Keratinocyte (primary cell): ENCODE measurements around the gene TCTN2. TPM values are rescaled to one million over a fixed set of nuclear protein-coding genes. Genes with fewer than 3 reads are reported as not detected.

ENCODE experiments used
- DNase-seq: peaks from one replicate; pipeline ENCODE4 v3.0.0-alpha.2; 2011; ENCODE audit warnings: low read depth, missing footprints, low spot score
- FAIRE-seq: peaks from 2 replicates; lab custom pipeline; 2011; peaks lifted over from hg19 to GRCh38; lab: Jason Lieb, UNC
- H2AFZ ChIP-seq: 2 replicates; pipeline ENCODE4 v1.6.0; 2012; ENCODE audit warnings: low read length, control low read depth, inconsistent platforms; ENCODE audit not compliant: control insufficient read depth
- H3K27ac ChIP-seq: 2 replicates; pipeline ENCODE4 v1.5.1; 2011; ENCODE audit warnings: low read length; ENCODE audit not compliant: control insufficient read depth, insufficient read depth
- H3K27me3 ChIP-seq: 3 replicates; pipeline ENCODE4 v1.6.0; 2011; ENCODE audit warnings: low read length; ENCODE audit not compliant: control insufficient read depth, insufficient read depth; ENCODE audit errors: extremely low read depth
- H3K36me3 ChIP-seq, 2 experiments: 2 replicates in 1 of 2; 3 replicates in 1 of 2; pipeline ENCODE4 v1.5.1; 2011; ENCODE audit warnings: low read length in 2 of 2, mild to moderate bottlenecking in 1 of 2; ENCODE audit not compliant: control insufficient read depth in 2 of 2, insufficient read depth in 2 of 2; ENCODE audit errors: extremely low read depth in 1 of 2
- H3K4me1 ChIP-seq: 3 replicates; pipeline ENCODE4 v1.5.1; 2011; ENCODE audit warnings: low read length; ENCODE audit not compliant: control insufficient read depth, insufficient read depth; ENCODE audit errors: extremely low read depth
- H3K4me2 ChIP-seq: 3 replicates; pipeline ENCODE4 v1.6.0; 2011; ENCODE audit warnings: low read depth, low read length; ENCODE audit not compliant: control insufficient read depth, insufficient read depth; ENCODE audit errors: extremely low read depth
- H3K4me3 ChIP-seq, 3 experiments: fragments of 200-600 bp in 1 of 3; sonication (generic) in 1 of 3; 2 replicates in 2 of 3; 3 replicates in 1 of 3; pipeline ENCODE4 v1.5.1; 2011 to 2016; ENCODE audit warnings: low read length in 3 of 3, mild to moderate bottlenecking in 3 of 3, control low read depth in 2 of 3, inconsistent platforms in 1 of 3, low read depth in 1 of 3, mixed read lengths in 1 of 3, mixed run types in 1 of 3, moderate library complexity in 1 of 3; ENCODE audit not compliant: control insufficient read depth in 2 of 3, insufficient read depth in 2 of 3; ENCODE audit errors: extremely low read depth in 1 of 3
- H3K79me2 ChIP-seq: 2 replicates; pipeline ENCODE4 v1.6.0; 2012; ENCODE audit warnings: low read length; ENCODE audit not compliant: control insufficient read depth, insufficient read depth
- H3K9ac ChIP-seq: 3 replicates; pipeline ENCODE4 v1.6.0; 2011; ENCODE audit warnings: low read length; ENCODE audit not compliant: control insufficient read depth, insufficient read depth; ENCODE audit errors: extremely low read depth
- H3K9me1 ChIP-seq: 3 replicates; pipeline ENCODE4 v1.6.0; 2011; ENCODE audit warnings: low read length; ENCODE audit not compliant: control insufficient read depth, insufficient read depth; ENCODE audit errors: extremely low read depth
- H3K9me3 ChIP-seq: 2 replicates; pipeline ENCODE4 v1.5.1; 2012; ENCODE audit warnings: low read depth, low read length; ENCODE audit not compliant: control insufficient read depth
- H4K20me1 ChIP-seq: 3 replicates; pipeline ENCODE4 v1.6.0; 2011; ENCODE audit warnings: low read length; ENCODE audit not compliant: control insufficient read depth, insufficient read depth; ENCODE audit errors: extremely low read depth
- EZH2 ChIP-seq: IDR thresholded peaks from one replicate; pipeline ENCODE4 v1.6.1; 2012; ENCODE audit warnings: inconsistent platforms, mild to moderate bottlenecking, low read length, moderate library complexity
- dilution Hi-C: fragments of 300-500 bp; cut with MboI; formaldehyde crosslinking; loops from one replicate; pipeline ENCODE4 v1.7.0; 2020; ENCODE audit warnings: low sequenced_read_pairs; ENCODE audit not compliant: extremely low pct_ligation_motif_present
- polyA plus RNA-seq, 5 experiments: library from polyadenylated mRNA; depleted of rRNA in 3 of 5; stranded (reverse) in 3 of 5; stranded (forward) in 1 of 5; unstranded in 1 of 5; fragments of >200 nt; gene quantifications; 1 replicate in 1 of 5; 2 replicates in 3 of 5; 3 replicates in 1 of 5; pipeline versions ENCODE4 v1.2.1 to v1.2.3, GENCODE V29; 2011 to 2012; ENCODE audit warnings: missing spikeins in 2 of 5, low read depth in 1 of 5, low replicate concordance in 1 of 5
- TF ChIP-seq, protein P1 (sequence below), 3 experiments: IDR thresholded peaks in 1 of 3; conservative IDR thresholded peaks in 1 of 3; optimal IDR thresholded peaks in 1 of 3; 2 replicates in 2 of 3; 3 replicates in 1 of 3; pipeline versions ENCODE3 to v1.5.1; 2011; ENCODE audit warnings: low read length in 3 of 3, mild to moderate bottlenecking in 3 of 3, moderate library complexity in 2 of 3, control low read depth in 1 of 3, inconsistent platforms in 1 of 3; ENCODE audit not compliant: insufficient read depth in 2 of 3; ENCODE audit errors: extremely low read depth in 1 of 3

Gene TCTN2
- polyA plus RNA-seq, 1 donor (not counting 4 experiments of a cell fraction or from before 2014, with no cell fraction given) = 3.2 TPM

GRCh38 chr12:123731596-123731995, 60.7 kb downstream of the TCTN2 start:
- TF ChIP-seq, protein P1, sequence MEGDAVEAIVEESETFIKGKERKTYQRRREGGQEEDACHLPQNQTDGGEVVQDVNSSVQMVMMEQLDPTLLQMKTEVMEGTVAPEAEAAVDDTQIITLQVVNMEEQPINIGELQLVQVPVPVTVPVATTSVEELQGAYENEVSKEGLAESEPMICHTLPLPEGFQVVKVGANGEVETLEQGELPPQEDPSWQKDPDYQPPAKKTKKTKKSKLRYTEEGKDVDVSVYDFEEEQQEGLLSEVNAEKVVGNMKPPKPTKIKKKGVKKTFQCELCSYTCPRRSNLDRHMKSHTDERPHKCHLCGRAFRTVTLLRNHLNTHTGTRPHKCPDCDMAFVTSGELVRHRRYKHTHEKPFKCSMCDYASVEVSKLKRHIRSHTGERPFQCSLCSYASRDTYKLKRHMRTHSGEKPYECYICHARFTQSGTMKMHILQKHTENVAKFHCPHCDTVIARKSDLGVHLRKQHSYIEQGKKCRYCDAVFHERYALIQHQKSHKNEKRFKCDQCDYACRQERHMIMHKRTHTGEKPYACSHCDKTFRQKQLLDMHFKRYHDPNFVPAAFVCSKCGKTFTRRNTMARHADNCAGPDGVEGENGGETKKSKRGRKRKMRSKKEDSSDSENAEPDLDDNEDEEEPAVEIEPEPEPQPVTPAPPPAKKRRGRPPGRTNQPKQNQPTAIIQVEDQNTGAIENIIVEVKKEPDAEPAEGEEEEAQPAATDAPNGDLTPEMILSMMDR (optimal IDR thresholded peaks at IDR 0.05 in 1 of 3, IDR thresholded peaks at IDR 0.05 in 1 of 3, conservative IDR thresholded peaks at IDR 0.05 in 1 of 3; ENCODE audit: extremely low read depth in 1 of 3, insufficient read depth in 2 of 3, low read length in 3 of 3) = no peak
- TF ChIP-seq EZH2 = no peak
- Histone ChIP-seq H3K9me1 (no peaks in the 10 kb centered on the region), H3K4me2 (no peak overlapping the region), H3K27ac (no peak overlapping the region), H3K9ac (no peak overlapping the region), H3K4me1 (no peaks in the 10 kb centered on the region), H4K20me1 (no peaks in the 10 kb centered on the region), H3K27me3 (no peaks in the 10 kb centered on the region), H3K79me2 (no peaks in the 10 kb centered on the region), H3K9me3 (no peaks in the 10 kb centered on the region), H2AFZ (no peak overlapping the region), H3K4me3 (no peak overlapping the region), H3K36me3 (peaks cover 14 to 20% of the 10 kb centered on the region in 2 experiments)
- dilution Hi-C loops = no loop called here
- no peak for DNase-seq
- FAIRE-seq = no peak

DNA sequence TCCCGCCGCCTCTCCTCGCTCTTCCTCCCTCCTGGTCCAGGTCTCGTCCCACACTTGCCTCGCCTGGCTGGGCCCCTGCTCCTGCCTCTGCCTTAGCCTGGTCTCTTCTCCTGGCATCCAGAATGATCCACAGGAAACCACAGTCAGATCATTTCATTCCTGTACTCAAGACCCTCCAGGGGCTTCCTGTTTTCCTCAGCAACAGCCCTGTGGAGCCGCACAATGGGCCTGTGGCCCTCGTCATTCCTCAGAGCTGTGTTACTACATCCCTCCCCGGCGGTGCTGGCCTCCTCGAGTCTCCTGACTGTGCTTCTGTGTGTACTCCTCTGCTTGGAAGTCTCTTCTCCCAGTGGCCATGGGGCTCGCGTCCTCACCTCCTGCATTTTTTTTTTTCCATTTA, 61.3 kb downstream of the TCTN2 start:
- Histone ChIP-seq H3K4me1 (no peaks in the 10 kb centered on the region), H2AFZ (no peak overlapping the region), H3K9me3 (no peaks in the 10 kb centered on the region), H3K36me3 (peaks cover 18% of the 10 kb centered on the region in 2 experiments), H3K9ac (no peak overlapping the region), H3K27me3 (no peaks in the 10 kb centered on the region), H3K4me3 (no peak overlapping the region), H3K9me1 (no peaks in the 10 kb centered on the region), H3K4me2 (no peak overlapping the region), H3K79me2 (no peaks in the 10 kb centered on the region), H3K27ac (no peak overlapping the region), H4K20me1 (no peaks in the 10 kb centered on the region)
- FAIRE-seq = no peak
- TF ChIP-seq, protein P1 (optimal IDR thresholded peaks at IDR 0.05 in 1 of 3, IDR thresholded peaks at IDR 0.05 in 1 of 3, conservative IDR thresholded peaks at IDR 0.05 in 1 of 3; ENCODE audit: extremely low read depth in 1 of 3, insufficient read depth in 2 of 3, low read length in 3 of 3) = no peak
- no peak for TF ChIP-seq EZH2
- dilution Hi-C loops = no loop called here
- DNase-seq = no peak
